HEK293 (cell line): ENCODE data around the gene ZFP62.
A peak's percentile ranks its signal among the peaks of the same experiment; 100 is the strongest.

ENCODE experiments used
- FEZF1 ChIP-seq: fragments of 450-650 bp; formaldehyde crosslinking; IDR thresholded peaks from 2 replicates; pipeline ENCODE4 v1.5.1; 2016; ENCODE audit warnings: missing biosample characterization, missing genetic modification characterization
- KLF7 ChIP-seq: fragments of 450-650 bp; formaldehyde crosslinking; IDR thresholded peaks from 2 replicates; pipeline ENCODE4 v1.5.1; 2016; ENCODE audit warnings: missing biosample characterization, missing genetic modification characterization, borderline replicate concordance
- PRDM4 ChIP-seq: fragments of 450-650 bp; formaldehyde crosslinking; IDR thresholded peaks from 2 replicates; pipeline ENCODE4 v1.5.1; 2017; ENCODE audit warnings: missing biosample characterization, missing genetic modification characterization
- SCRT1 ChIP-seq: fragments of 450-650 bp; formaldehyde crosslinking; IDR thresholded peaks from 2 replicates; pipeline ENCODE4 v1.5.1; 2016; ENCODE audit warnings: missing biosample characterization, missing genetic modification characterization, borderline replicate concordance
- SETDB1 ChIP-seq: IDR thresholded peaks from one replicate; pipeline ENCODE4 v1.6.1; 2017; ENCODE audit warnings: mild to moderate bottlenecking, low read length, moderate library complexity, mixed read lengths; ENCODE audit not compliant: insufficient read length
- ZFP37 ChIP-seq: fragments of 450-650 bp; formaldehyde crosslinking; IDR thresholded peaks from 2 replicates; pipeline ENCODE4 v1.5.1; 2016; ENCODE audit warnings: missing biosample characterization, missing genetic modification characterization
- ZFP41 ChIP-seq: fragments of 450-650 bp; formaldehyde crosslinking; IDR thresholded peaks from 2 replicates; pipeline ENCODE4 v1.5.1; 2016; ENCODE audit warnings: missing biosample characterization, missing genetic modification characterization, borderline replicate concordance
- ZNF121 ChIP-seq: fragments of 450-650 bp; formaldehyde crosslinking; IDR thresholded peaks from 2 replicates; pipeline ENCODE4 v1.5.1; 2016; ENCODE audit warnings: missing biosample characterization, missing genetic modification characterization
- ZNF132 ChIP-seq: fragments of 450-650 bp; formaldehyde crosslinking; IDR thresholded peaks from 2 replicates; pipeline ENCODE4 v1.5.1; 2017; ENCODE audit warnings: missing biosample characterization, missing genetic modification characterization, borderline replicate concordance
- ZNF138 ChIP-seq: fragments of 450-650 bp; formaldehyde crosslinking; IDR thresholded peaks from 2 replicates; pipeline ENCODE4 v1.5.1; 2016; ENCODE audit warnings: missing biosample characterization, missing genetic modification characterization, borderline replicate concordance
- ZNF146 ChIP-seq: fragments of 450-650 bp; formaldehyde crosslinking; IDR thresholded peaks from 2 replicates; pipeline ENCODE4 v1.5.1; 2016; ENCODE audit warnings: missing biosample characterization, missing genetic modification characterization
- ZNF155 ChIP-seq: fragments of 450-650 bp; formaldehyde crosslinking; IDR thresholded peaks from 2 replicates; pipeline ENCODE4 v1.5.1; 2016; ENCODE audit warnings: missing biosample characterization, missing genetic modification characterization
- ZNF16 ChIP-seq: fragments of 450-650 bp; formaldehyde crosslinking; IDR thresholded peaks from 2 replicates; pipeline ENCODE4 v1.5.1; 2016; ENCODE audit warnings: low read depth, missing biosample characterization, missing genetic modification characterization
- ZNF175 ChIP-seq: fragments of 450-650 bp; formaldehyde crosslinking; IDR thresholded peaks from 2 replicates; pipeline ENCODE4 v1.5.1; 2016; ENCODE audit warnings: missing biosample characterization, missing genetic modification characterization
- ZNF19 ChIP-seq: fragments of 450-650 bp; formaldehyde crosslinking; IDR thresholded peaks from 2 replicates; pipeline ENCODE4; 2016; ENCODE audit warnings: missing biosample characterization, missing genetic modification characterization, low read depth
- ZNF239 ChIP-seq: fragments of 450-650 bp; formaldehyde crosslinking; IDR thresholded peaks from 2 replicates; pipeline ENCODE4 v1.5.1; 2016; ENCODE audit warnings: missing biosample characterization, missing genetic modification characterization
- ZNF24 ChIP-seq: fragments of 450-650 bp; formaldehyde crosslinking; IDR thresholded peaks from 2 replicates; pipeline ENCODE4 v1.5.1; 2016; ENCODE audit warnings: missing biosample characterization, missing genetic modification characterization
- ZNF248 ChIP-seq: fragments of 450-650 bp; formaldehyde crosslinking; IDR thresholded peaks from 2 replicates; pipeline ENCODE4 v1.5.1; 2017; ENCODE audit warnings: missing biosample characterization, missing genetic modification characterization
- ZNF26 ChIP-seq: fragments of 450-650 bp; formaldehyde crosslinking; IDR thresholded peaks from 2 replicates; pipeline ENCODE4 v1.5.1; 2016; ENCODE audit warnings: missing biosample characterization, missing genetic modification characterization
- ZNF404 ChIP-seq: fragments of 450-650 bp; formaldehyde crosslinking; IDR thresholded peaks from 2 replicates; pipeline ENCODE4 v1.5.1; 2017; ENCODE audit warnings: missing biosample characterization, missing genetic modification characterization
- ZNF48 ChIP-seq: fragments of 450-650 bp; formaldehyde crosslinking; IDR thresholded peaks from 2 replicates; pipeline ENCODE4 v1.5.1; 2016; ENCODE audit warnings: missing biosample characterization, missing genetic modification characterization
- ZNF529 ChIP-seq: fragments of 450-650 bp; formaldehyde crosslinking; IDR thresholded peaks from 2 replicates; pipeline ENCODE4 v1.5.1; 2017; ENCODE audit warnings: missing genetic modification characterization, missing biosample characterization; ENCODE audit not compliant: insufficient replicate concordance
- ZNF530 ChIP-seq: fragments of 450-650 bp; formaldehyde crosslinking; IDR thresholded peaks from 2 replicates; pipeline ENCODE4 v1.5.1; 2016; ENCODE audit warnings: low read depth, missing biosample characterization, missing genetic modification characterization
- ZNF555 ChIP-seq: fragments of 450-650 bp; formaldehyde crosslinking; conservative IDR thresholded peaks from 2 replicates; pipeline ENCODE4 v1.5.1; 2017; ENCODE audit warnings: missing biosample characterization, mild to moderate bottlenecking, missing genetic modification characterization, inconsistent platforms
- ZNF561 ChIP-seq: fragments of 450-650 bp; IDR thresholded peaks from 2 replicates; pipeline ENCODE4 v1.5.1; 2018; ENCODE audit warnings: missing biosample characterization, missing genetic modification characterization, borderline replicate concordance
- ZNF621 ChIP-seq: fragments of 450-650 bp; formaldehyde crosslinking; IDR thresholded peaks from 2 replicates; pipeline ENCODE4 v1.5.1; 2017; ENCODE audit warnings: missing biosample characterization, missing genetic modification characterization
- ZNF623 ChIP-seq: fragments of 450-650 bp; formaldehyde crosslinking; IDR thresholded peaks from 2 replicates; pipeline ENCODE4 v1.5.1; 2016; ENCODE audit warnings: missing biosample characterization, missing genetic modification characterization
- ZNF830 ChIP-seq: fragments of 450-650 bp; IDR thresholded peaks from 2 replicates; pipeline ENCODE4 v1.5.0; 2018; ENCODE audit warnings: missing biosample characterization, missing genetic modification characterization, low read depth, mild to moderate bottlenecking, moderate library complexity
- ZNF837 ChIP-seq: fragments of 450-650 bp; formaldehyde crosslinking; IDR thresholded peaks from 2 replicates; pipeline ENCODE4 v1.5.1; 2016; ENCODE audit warnings: missing biosample characterization, missing genetic modification characterization
- ZSCAN5A ChIP-seq: fragments of 450-650 bp; formaldehyde crosslinking; IDR thresholded peaks from 2 replicates; pipeline ENCODE4 v1.5.1; 2016; ENCODE audit warnings: missing biosample characterization, missing genetic modification characterization
- ZXDB ChIP-seq: fragments of 450-650 bp; formaldehyde crosslinking; IDR thresholded peaks from 2 replicates; pipeline ENCODE4 v1.5.1; 2016; ENCODE audit warnings: missing biosample characterization, missing genetic modification characterization
- TF ChIP-seq, protein P1 (sequence below): fragments of 450-650 bp; formaldehyde crosslinking; IDR thresholded peaks from 2 replicates; pipeline ENCODE4 v1.5.1; 2017; ENCODE audit warnings: missing biosample characterization, missing genetic modification characterization
- TF ChIP-seq, protein P2 (sequence below): fragments of 450-650 bp; formaldehyde crosslinking; IDR thresholded peaks from 2 replicates; pipeline ENCODE4; 2016; ENCODE audit warnings: missing biosample characterization, missing genetic modification characterization

Gene ZFP62

GRCh38 chr5:180810210-180810958 lies 50.7 kb downstream of the ZFP62 start (continued):
- TF ChIP-seq ZSCAN5A (tag by site-specific recombination) (0 out of 2 replicates have a peak, but pooled peaks have one; percentile 11), SCRT1 (tag by site-specific recombination) (peak; percentile 95), ZNF16 (tag by site-specific recombination) (no peak), ZFP37 (tag by site-specific recombination) (peak; percentile 52; the same call in 1 of the 2 replicates), ZNF175 (tag by site-specific recombination) (no peak), ZNF555 (tag by site-specific recombination) (no peak), ZNF239 (tag by site-specific recombination) (no peak), SETDB1 (no peak), ZNF26 (tag by site-specific recombination) (no peak), ZNF155 (tag by site-specific recombination) (no peak), ZNF623 (no peak), ZNF138 (tag by site-specific recombination) (no peak), ZNF561 (no peak; the same call in 1 of the 2 replicates), ZNF529 (no peak), FEZF1 (tag by site-specific recombination) (no peak), ZNF48 (tag by site-specific recombination) (no peak), ZNF121 (no peak), ZNF248 (no peak), ZNF530 (tag by site-specific recombination) (no peak), ZNF19 (no peak), ZNF830 (tag by site-specific recombination) (no peak), PRDM4 (tag by site-specific recombination) (no peak), ZNF24 (tag by site-specific recombination) (peak; percentile 30; the same call in 1 of the 2 replicates), ZNF621 (tag by site-specific recombination) (no peak), ZXDB (tag by site-specific recombination) (peak; percentile 98), KLF7 (tag by site-specific recombination) (0 out of 2 replicates have a peak, but pooled peaks have one; percentile 65), ZNF146 (tag by site-specific recombination) (no peak), ZNF404 (no peak), ZFP41 (tag by site-specific recombination) (no peak), ZNF837 (tag by site-specific recombination) (no peak), ZNF132 (tag by site-specific recombination) (no peak)
- TF ChIP-seq, protein P1, sequence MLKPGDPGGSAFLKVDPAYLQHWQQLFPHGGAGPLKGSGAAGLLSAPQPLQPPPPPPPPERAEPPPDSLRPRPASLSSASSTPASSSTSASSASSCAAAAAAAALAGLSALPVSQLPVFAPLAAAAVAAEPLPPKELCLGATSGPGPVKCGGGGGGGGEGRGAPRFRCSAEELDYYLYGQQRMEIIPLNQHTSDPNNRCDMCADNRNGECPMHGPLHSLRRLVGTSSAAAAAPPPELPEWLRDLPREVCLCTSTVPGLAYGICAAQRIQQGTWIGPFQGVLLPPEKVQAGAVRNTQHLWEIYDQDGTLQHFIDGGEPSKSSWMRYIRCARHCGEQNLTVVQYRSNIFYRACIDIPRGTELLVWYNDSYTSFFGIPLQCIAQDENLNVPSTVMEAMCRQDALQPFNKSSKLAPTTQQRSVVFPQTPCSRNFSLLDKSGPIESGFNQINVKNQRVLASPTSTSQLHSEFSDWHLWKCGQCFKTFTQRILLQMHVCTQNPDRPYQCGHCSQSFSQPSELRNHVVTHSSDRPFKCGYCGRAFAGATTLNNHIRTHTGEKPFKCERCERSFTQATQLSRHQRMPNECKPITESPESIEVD (tag by site-specific recombination), result no peak
- TF ChIP-seq, protein P2, sequence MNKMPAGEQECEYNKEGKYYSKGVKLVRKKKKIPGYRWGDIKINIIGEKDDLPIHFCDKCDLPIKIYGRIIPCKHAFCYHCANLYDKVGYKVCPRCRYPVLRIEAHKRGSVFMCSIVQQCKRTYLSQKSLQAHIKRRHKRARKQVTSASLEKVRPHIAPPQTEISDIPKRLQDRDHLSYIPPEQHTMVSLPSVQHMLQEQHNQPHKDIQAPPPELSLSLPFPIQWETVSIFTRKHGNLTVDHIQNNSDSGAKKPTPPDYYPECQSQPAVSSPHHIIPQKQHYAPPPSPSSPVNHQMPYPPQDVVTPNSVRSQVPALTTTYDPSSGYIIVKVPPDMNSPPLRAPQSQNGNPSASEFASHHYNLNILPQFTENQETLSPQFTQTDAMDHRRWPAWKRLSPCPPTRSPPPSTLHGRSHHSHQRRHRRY, result no peak
